Hematopoietic multipotent progenitor cell treated with erythropoietin and hydrocortisone succinate and interleukin-3 and kit ligand, for 4 days (in vitro differentiated cells): ENCODE results near the gene ZC3H4.
"Not testable (repeated sequence)": the region's sequence is repeated elsewhere in the genome, so short reads cannot be mapped to it uniquely, and the experiment has no call there.

Experiments used
- DNase-seq: peaks from one replicate; pipeline ENCODE4 v3.0.0-alpha.2; 2015

ZC3H4 gene

GRCh38 chr19:47107202-47107952, 6.2 kb downstream of the ZC3H4 start:
- peak; percentile 79 for DNase-seq

GRCh38 chr19:47106821-47107201, 6.8 kb downstream of the ZC3H4 start:
- peak; percentile 65 for DNase-seq

DNA sequence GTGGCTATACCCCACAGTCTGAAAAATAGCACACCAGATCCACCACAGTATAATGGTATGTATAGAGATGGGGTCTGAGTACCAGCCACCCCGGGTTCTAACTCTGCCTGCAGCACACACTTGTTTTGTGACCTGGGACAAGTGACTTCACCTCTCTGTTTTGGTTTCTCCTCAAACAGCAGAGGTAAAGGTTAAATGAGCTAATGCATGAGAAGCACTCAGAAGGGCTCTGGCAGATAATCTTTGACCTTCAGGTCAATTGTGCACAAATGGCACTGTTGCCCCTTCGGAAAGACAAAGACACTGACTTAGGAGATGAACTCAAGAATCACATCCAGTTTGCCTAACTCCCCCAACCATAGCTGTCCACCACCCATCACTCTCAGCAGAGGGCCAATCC, 7.7 kb downstream of the ZC3H4 start:
- no peak for DNase-seq

- DNase-seq = no peak
Observed at GRCh38 chr19:47104680-47105079, 8.9 kb downstream of the ZC3H4 start.

- DNase-seq = no peak
Observed at GRCh38 chr19:47102346-47103060, 11.1 kb downstream of the ZC3H4 start.

DNA sequence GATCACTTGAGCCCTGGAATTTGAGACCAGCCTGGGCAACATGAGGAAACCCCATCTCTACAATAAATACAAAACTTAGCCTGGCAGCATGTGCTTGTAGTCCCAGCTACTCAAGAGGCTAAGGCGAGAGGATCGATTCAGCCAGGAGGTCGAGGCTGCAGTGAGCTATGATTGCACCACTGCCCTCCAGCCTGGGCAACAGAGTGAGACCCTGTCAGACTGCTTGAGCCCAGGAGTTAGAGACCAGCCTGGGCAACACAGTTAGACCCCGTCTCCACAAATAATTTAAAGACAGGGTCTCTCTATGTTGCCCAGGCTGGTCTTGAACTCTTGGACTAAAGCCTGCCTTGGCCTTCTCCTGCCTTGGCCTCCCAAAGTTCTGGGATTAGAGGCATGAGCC, 12.5 kb downstream of the ZC3H4 start:
- DNase-seq = not testable (repeated sequence)

DNA sequence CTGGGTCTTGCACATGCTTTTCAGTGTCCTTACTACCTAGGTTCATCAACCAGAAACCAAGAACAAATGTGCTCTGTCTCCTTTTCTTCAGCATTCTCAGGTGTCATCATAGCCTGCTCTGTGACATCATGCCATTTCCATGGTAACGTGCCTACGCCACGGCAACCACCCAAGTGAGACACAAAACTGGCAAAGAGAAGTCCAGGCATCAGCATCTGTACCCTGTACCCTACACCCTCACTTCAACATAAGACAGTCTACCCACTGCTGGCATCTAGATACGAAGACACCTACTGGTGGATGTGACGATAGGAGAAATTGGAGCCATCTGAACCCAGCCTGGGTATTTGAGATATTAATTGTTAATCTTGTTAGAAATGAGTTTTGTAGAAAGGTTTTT, 13.3 kb downstream of the ZC3H4 start:
- DNase-seq = peak; percentile 43

- DNase-seq = peak; percentile 69
Observed at GRCh38 chr19:47099576-47100050, 14.0 kb downstream of the ZC3H4 start.

DNA sequence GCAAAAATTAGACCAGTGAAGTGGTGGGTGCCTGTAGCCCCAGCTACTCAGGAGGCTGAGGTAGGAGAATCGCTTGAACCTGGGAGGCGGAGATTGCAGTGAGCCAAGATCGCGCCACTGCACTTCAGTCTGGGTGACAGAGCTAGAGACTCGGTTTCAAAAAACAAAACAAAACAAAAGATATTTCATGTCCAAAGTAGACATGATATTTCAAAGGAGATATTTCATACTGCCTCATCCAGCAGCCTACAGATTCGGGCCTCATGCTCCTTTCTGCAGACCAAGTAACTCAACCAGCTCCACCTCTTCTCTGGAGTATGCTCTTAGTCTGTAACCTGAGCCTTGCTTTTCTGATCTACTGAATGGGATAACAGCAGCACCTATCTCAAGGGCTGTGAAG, 15.0 kb downstream of the ZC3H4 start:
- DNase-seq = no peak

DNA sequence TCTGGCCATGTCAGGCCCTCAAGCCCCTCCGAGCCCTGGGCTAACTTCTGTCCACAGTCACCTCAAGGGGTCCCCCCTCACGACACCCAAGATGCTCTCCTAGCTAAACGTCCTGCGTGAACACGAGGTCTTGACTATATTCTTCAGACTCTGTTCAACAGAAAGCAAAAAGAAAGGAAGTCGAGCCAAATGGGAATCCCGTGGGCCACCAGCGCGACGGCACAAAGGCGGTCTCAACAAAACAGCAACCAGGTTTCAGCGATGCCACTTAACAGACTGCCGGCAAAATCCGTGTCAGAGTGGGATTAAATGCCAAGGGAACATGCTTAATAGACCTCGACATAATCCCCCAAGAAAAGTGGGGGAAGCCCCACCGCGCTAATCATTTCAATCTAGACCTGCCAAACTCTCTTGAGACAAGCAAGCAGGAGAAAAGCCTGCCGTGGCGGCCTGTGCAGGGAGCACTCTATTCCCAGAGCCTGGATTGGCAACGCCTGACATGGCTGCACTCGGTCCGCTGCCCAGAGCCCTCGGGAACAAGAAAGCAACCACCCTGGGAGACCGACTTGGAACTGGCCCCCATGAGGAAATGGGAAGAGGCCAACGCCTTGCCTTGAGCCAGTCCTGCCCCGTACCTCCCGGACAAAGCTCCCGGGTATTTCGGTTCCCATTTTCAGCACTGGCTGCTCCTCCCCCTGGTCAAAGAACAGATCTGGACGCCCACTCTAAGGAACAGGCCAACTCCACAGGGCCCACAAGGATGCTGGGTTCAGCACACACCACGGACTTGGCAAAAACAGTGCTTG, 16.0 kb downstream of the ZC3H4 start:
- DNase-seq = no peak

GRCh38 chr19:47096721-47097120, 16.9 kb downstream of the ZC3H4 start:
- no peak for DNase-seq

GRCh38 chr19:47096100-47096704, 17.4 kb downstream of the ZC3H4 start:
- no peak for DNase-seq

DNA sequence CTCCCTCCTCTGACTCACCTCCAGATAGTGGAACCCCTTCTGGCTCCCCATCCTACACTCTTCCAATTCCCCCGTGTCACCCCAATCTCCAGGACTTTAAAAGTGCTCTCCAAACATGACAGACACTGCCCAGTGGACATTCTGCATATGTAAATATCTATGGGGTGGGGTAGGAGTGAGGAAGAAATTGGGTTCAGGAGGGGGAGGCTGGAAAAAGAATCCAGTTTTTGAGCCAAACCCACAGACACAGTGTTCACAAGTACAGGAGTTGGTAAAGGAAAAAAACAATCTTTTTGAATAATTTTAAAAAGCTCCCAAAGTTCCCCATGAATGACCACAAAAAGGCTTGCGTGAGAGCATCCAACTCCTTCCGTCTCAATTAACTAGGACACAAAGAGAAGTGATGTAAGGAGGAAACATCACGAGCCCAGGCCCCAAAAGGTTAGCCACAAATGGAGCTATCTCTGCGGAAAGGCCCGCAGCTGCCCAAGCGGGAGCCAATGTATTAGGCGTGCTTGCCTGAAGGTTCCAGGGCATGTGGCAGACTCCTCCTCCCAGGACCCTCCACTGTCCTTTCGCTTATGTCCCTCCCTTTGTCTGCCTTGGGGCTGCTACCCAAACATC, 18.0 kb downstream of the ZC3H4 start:
- DNase-seq = peak; percentile 91

- DNase-seq = peak; percentile 78
Observed at GRCh38 chr19:47094557-47095475, 18.8 kb downstream of the ZC3H4 start.

DNA sequence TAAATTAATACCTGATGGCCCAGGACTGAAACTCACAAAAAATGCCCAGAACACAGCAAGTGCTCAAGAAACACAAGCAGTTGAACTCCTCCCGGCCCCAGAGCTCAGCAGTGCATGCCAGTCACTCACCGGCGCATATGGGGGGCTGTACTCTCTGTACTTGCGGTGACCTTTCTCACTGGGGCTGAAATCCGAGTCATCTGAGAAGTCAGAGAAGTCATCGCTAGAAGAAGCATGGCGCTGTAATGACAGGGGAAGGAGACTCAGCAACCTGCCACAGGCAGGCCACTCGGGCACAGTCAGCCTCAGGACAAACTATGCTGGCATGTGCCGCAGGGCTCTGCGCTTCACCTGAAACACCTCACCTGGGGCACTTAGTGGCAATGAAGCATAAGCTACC, 19.7 kb downstream of the ZC3H4 start:
- no peak for DNase-seq

DNA sequence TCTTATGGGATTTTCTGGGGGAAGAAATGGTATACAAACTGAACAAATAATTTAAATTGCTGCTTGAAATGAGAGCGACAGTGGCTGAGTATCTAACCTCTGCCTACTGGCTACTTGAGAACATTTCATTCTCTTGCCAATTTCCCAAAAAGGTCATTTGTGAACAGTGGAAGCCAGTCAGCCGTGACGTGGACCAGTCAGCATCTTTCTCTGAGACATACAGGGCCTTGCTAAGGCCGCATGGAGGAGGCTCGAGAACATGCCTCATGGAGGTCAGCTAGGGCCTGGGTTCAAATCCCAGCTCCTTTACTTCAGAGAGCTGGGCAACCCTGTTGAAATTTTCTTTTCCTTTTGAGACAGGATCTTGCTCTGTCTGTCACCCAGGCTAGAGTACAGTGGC, 20.3 kb downstream of the ZC3H4 start:
- no peak for DNase-seq

- DNase-seq = no peak
Observed at GRCh38 chr19:47089767-47090350, 23.7 kb downstream of the ZC3H4 start.

- no peak for DNase-seq
Observed at GRCh38 chr19:47086280-47086679, 27.3 kb downstream of the ZC3H4 start.

GRCh38 chr19:47084879-47085439, 28.6 kb downstream of the ZC3H4 start:
- DNase-seq = no peak

DNA sequence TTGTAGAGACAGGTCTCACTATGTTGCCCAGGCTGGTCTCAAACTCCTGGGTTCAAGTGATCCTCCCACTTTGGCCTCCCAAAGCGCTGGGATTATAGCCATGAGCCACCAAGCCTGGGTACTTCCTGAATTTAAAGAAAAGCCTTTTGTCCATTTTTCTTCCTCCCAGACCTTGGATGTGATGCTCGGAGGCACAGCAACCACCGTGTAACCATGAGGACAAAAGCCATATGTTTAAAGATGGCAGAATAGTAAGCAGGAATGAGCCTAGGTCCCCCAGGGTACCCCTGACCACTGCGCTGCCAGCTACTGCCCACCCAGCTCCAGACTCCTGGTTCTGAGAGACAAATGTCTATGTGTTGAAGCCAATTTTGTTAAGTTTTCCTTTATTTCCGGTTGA, 31.1 kb downstream of the ZC3H4 start:
- no peak for DNase-seq

- DNase-seq = no peak
Observed at GRCh38 chr19:47081095-47081494, 32.5 kb downstream of the ZC3H4 start.
